Measurements from ENCODE around the gene ELP4.

DNA sequence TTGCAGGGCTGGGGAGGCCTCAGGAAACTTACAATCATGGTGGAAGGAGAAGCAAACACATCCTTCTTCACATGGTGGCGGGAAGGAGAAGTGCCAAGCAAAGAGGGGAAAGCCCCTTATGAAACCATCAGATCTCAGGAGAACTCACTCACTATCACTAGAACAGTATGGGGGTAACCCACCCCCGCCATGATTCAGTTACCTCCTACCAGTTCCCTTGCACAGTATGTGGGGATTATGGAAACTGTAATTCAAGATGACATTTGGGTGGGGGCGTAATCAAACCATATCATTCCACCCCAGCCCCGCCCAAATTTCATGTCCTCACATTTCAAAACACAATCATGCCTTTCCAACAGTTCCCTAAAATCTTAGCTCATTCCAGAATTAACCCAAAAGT is 16.3 kb upstream of the ELP4 start:
- TF ChIP-seq ATF2 (tag by site-specific recombination; IDR thresholded peaks at IDR 0.05; ENCODE audit: low read depth) (no peak), OSR2 (tag by site-specific recombination; IDR thresholded peaks at IDR 0.05) (no peak), ZNF529 (tag by site-specific recombination; IDR thresholded peaks at IDR 0.05; ENCODE audit: insufficient replicate concordance) (no peak), ZNF513 (tag by site-specific recombination; IDR thresholded peaks at IDR 0.05) (no peak)
- TF ChIP-seq, protein P1, sequence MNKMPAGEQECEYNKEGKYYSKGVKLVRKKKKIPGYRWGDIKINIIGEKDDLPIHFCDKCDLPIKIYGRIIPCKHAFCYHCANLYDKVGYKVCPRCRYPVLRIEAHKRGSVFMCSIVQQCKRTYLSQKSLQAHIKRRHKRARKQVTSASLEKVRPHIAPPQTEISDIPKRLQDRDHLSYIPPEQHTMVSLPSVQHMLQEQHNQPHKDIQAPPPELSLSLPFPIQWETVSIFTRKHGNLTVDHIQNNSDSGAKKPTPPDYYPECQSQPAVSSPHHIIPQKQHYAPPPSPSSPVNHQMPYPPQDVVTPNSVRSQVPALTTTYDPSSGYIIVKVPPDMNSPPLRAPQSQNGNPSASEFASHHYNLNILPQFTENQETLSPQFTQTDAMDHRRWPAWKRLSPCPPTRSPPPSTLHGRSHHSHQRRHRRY (tag by site-specific recombination; IDR thresholded peaks at IDR 0.05), result no peak
- TF ChIP-seq, protein P2, sequence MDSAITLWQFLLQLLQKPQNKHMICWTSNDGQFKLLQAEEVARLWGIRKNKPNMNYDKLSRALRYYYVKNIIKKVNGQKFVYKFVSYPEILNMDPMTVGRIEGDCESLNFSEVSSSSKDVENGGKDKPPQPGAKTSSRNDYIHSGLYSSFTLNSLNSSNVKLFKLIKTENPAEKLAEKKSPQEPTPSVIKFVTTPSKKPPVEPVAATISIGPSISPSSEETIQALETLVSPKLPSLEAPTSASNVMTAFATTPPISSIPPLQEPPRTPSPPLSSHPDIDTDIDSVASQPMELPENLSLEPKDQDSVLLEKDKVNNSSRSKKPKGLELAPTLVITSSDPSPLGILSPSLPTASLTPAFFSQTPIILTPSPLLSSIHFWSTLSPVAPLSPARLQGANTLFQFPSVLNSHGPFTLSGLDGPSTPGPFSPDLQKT (IDR thresholded peaks at IDR 0.05; ENCODE audit: borderline replicate concordance, low read depth, low read length), result no peak

Measured in HEK293 (cell line).